SH-SY5Y (cell line): ENCODE results near the gene C12orf75.

Experiments used
- GATA2 ChIP-seq: IDR thresholded peaks from 2 replicates; pipeline ENCODE4 v1.6.1; 2011; ENCODE audit warnings: mild to moderate bottlenecking, low read depth, low read length
- GATA3 ChIP-seq: IDR thresholded peaks from 2 replicates; pipeline ENCODE4 v1.6.1; 2011; ENCODE audit warnings: low read depth, mild to moderate bottlenecking, low read length, moderate library complexity

GRCh38 chr12:105359856-105360255, 29.4 kb downstream of the C12orf75 start:
- TF ChIP-seq GATA3 = no peak
- no peak for TF ChIP-seq GATA2
